GM12878 (cell line): ENCODE measurements around the gene PBRM1. TPM values are rescaled to one million over a fixed set of nuclear protein-coding genes. Genes with fewer than 3 reads are reported as not detected.

ENCODE experiments used
- CHD4 ChIP-seq: fragments of 200-600 bp; sonication (generic); IDR thresholded peaks from 2 replicates; pipeline ENCODE4 v1.6.1; 2016; ENCODE audit warnings: mild to moderate bottlenecking
- IKZF2 ChIP-seq, 2 experiments: fragments of 450-650 bp; IDR thresholded peaks; 2 replicates each; pipeline ENCODE4 v1.6.1; 2017; ENCODE audit warnings: mild to moderate bottlenecking in 2 of 2, moderate library complexity in 2 of 2
- LARP7 ChIP-seq: fragments of 450-650 bp; IDR thresholded peaks from 2 replicates; pipeline ENCODE4 v1.6.1; 2017; ENCODE audit warnings: mild to moderate bottlenecking
- MYB ChIP-seq: fragments of 150-350 bp; IDR thresholded peaks from 2 replicates; pipeline ENCODE4 v1.6.1; 2014; ENCODE audit warnings: mild to moderate bottlenecking, low read depth, low read length, borderline replicate concordance
- NR2C1 ChIP-seq: fragments of 450-650 bp; IDR thresholded peaks from 2 replicates; pipeline ENCODE4 v1.6.1; 2017; ENCODE audit warnings: antibody characterized with exemption, mild to moderate bottlenecking, moderate library complexity
- PBX3 ChIP-seq: IDR thresholded peaks from 2 replicates; pipeline ENCODE4 v1.6.1; 2011; ENCODE audit warnings: mild to moderate bottlenecking, low read depth, low read length, moderate library complexity; ENCODE audit not compliant: insufficient replicate concordance
- SREBF1 ChIP-seq: IDR thresholded peaks from 2 replicates; pipeline ENCODE4 v1.6.1; 2012; ENCODE audit warnings: mild to moderate bottlenecking, low read length
- SREBF2 ChIP-seq: IDR thresholded peaks from 2 replicates; pipeline ENCODE4 v1.6.1; 2012; ENCODE audit warnings: mild to moderate bottlenecking, low read length
- STAT1 ChIP-seq: fragments of 450-650 bp; conservative IDR thresholded peaks from 2 replicates; pipeline ENCODE4 v1.6.1; 2014; ENCODE audit warnings: antibody characterized with exemption, mild to moderate bottlenecking
- TAF1 ChIP-seq: IDR thresholded peaks from 2 replicates; pipeline ENCODE4 v1.6.1; 2011; ENCODE audit warnings: mild to moderate bottlenecking, low read depth, low read length, borderline replicate concordance
- USF1 ChIP-seq: IDR thresholded peaks from 2 replicates; pipeline ENCODE4 v1.6.1; 2011; ENCODE audit warnings: borderline replicate concordance, low read depth, mild to moderate bottlenecking, moderate library complexity, mixed read lengths, low read length; ENCODE audit not compliant: insufficient read depth; ENCODE audit errors: extremely low read length
- YY1 ChIP-seq: IDR thresholded peaks from 2 replicates; pipeline ENCODE4 v1.6.1; 2011; ENCODE audit warnings: low read depth, mild to moderate bottlenecking, low read length
- polyA plus RNA-seq, 11 experiments: library from polyadenylated mRNA; depleted of rRNA in 4 of 11; unstranded in 6 of 11; stranded (reverse) in 5 of 11; fragments of >200 nt; fragmentation: Nextera tagmentation in 4 of 11; fragmentation: Illumina TruSeq in 1 of 11; extraction: Ambion mirVana in 4 of 11; extraction: Trizol in 1 of 11; gene quantifications; 1 replicate in 1 of 11; 2 replicates in 10 of 11; pipeline versions ENCODE4 v1.2.1 to v1.2.3, GENCODE V29; 2011 to 2016; ENCODE audit warnings: inconsistent platforms in 2 of 11, missing spikeins in 2 of 11, low read depth in 1 of 11
- total RNA-seq, 4 experiments: library from RNA; depleted of rRNA in 3 of 4; stranded (reverse); fragments of >200 nt in 3 of 4; fragmentation: Illumina TruSeq in 1 of 4; extraction: Trizol in 1 of 4; gene quantifications; 2 replicates each; pipeline versions ENCODE4 v1.2.1 to v1.2.3, GENCODE V29; 2013 to 2021
- TF ChIP-seq, protein P1 (sequence below): fragments of 450-650 bp; conservative IDR thresholded peaks from 2 replicates; pipeline ENCODE4 v1.6.1; 2017; ENCODE audit warnings: mild to moderate bottlenecking, moderate library complexity
- TF ChIP-seq, protein P2 (sequence below): fragments of 450-650 bp; formaldehyde crosslinking; IDR thresholded peaks from 2 replicates; pipeline ENCODE4 v1.4.0; 2020; ENCODE audit warnings: mild to moderate bottlenecking, moderate library complexity
- TF ChIP-seq, protein P3 (sequence below): fragments of 450-650 bp; IDR thresholded peaks from 2 replicates; pipeline ENCODE4 v1.6.1; 2016; ENCODE audit warnings: mild to moderate bottlenecking
- TF ChIP-seq, protein P4 (sequence below), 3 experiments: IDR thresholded peaks in 2 of 3; conservative IDR thresholded peaks in 1 of 3; 2 replicates each; pipeline ENCODE4 v1.5.1; 2011; ENCODE audit warnings: low read depth in 3 of 3, low read length in 3 of 3, mild to moderate bottlenecking in 3 of 3, control low read depth in 2 of 3, moderate library complexity in 2 of 3, inconsistent platforms in 1 of 3, mixed read lengths in 1 of 3; ENCODE audit not compliant: control insufficient read depth in 2 of 3, insufficient read depth in 1 of 3; ENCODE audit errors: extremely low read depth in 1 of 3

PBRM1 gene
- total and polyA plus RNA-seq, 10 of the 15 experiments (the other 5 are each of a cell fraction or from before 2014, with no cell fraction given) = 8.9 to 88.9 (median 39.3) TPM

DNA sequence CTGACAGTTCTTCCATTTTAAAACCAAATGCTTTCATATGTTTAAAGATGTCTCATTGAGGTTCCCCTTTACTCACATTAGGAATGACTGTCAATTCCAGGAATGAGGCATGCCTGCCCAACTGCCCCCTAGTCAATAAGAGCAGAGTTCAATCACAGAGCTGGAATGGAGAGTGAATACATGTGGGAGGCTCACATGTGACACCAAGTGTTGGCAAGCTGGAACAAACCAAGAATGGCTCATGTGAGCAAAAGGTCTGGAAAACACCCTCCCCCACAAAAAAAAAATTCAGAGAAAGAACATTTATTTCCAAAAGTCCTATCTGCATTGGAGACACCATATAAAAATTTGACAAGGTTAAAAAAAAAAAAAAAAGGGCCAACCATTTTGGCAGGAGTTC is 3.7 kb downstream of the PBRM1 start (continued):
- no peak for TF ChIP-seq CHD4
- TF ChIP-seq YY1 = peak; percentile 47; the same call in 1 of the 2 replicates
- no peak for TF ChIP-seq LARP7
- TF ChIP-seq, protein P1, sequence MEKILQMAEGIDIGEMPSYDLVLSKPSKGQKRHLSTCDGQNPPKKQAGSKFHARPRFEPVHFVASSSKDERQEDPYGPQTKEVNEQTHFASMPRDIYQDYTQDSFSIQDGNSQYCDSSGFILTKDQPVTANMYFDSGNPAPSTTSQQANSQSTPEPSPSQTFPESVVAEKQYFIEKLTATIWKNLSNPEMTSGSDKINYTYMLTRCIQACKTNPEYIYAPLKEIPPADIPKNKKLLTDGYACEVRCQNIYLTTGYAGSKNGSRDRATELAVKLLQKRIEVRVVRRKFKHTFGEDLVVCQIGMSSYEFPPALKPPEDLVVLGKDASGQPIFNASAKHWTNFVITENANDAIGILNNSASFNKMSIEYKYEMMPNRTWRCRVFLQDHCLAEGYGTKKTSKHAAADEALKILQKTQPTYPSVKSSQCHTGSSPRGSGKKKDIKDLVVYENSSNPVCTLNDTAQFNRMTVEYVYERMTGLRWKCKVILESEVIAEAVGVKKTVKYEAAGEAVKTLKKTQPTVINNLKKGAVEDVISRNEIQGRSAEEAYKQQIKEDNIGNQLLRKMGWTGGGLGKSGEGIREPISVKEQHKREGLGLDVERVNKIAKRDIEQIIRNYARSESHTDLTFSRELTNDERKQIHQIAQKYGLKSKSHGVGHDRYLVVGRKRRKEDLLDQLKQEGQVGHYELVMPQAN = no peak
- no peak for TF ChIP-seq TAF1
- no peak for TF ChIP-seq STAT1
- TF ChIP-seq NR2C1 = no peak
- TF ChIP-seq SREBF2 = no peak
- TF ChIP-seq, protein P2, sequence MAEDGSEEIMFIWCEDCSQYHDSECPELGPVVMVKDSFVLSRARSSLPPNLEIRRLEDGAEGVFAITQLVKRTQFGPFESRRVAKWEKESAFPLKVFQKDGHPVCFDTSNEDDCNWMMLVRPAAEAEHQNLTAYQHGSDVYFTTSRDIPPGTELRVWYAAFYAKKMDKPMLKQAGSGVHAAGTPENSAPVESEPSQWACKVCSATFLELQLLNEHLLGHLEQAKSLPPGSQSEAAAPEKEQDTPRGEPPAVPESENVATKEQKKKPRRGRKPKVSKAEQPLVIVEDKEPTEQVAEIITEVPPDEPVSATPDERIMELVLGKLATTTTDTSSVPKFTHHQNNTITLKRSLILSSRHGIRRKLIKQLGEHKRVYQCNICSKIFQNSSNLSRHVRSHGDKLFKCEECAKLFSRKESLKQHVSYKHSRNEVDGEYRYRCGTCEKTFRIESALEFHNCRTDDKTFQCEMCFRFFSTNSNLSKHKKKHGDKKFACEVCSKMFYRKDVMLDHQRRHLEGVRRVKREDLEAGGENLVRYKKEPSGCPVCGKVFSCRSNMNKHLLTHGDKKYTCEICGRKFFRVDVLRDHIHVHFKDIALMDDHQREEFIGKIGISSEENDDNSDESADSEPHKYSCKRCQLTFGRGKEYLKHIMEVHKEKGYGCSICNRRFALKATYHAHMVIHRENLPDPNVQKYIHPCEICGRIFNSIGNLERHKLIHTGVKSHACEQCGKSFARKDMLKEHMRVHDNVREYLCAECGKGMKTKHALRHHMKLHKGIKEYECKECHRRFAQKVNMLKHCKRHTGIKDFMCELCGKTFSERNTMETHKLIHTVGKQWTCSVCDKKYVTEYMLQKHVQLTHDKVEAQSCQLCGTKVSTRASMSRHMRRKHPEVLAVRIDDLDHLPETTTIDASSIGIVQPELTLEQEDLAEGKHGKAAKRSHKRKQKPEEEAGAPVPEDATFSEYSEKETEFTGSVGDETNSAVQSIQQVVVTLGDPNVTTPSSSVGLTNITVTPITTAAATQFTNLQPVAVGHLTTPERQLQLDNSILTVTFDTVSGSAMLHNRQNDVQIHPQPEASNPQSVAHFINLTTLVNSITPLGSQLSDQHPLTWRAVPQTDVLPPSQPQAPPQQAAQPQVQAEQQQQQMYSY (CRISPR knock-in tag) = no peak
- TF ChIP-seq SREBF1 = no peak
- TF ChIP-seq, protein P3, sequence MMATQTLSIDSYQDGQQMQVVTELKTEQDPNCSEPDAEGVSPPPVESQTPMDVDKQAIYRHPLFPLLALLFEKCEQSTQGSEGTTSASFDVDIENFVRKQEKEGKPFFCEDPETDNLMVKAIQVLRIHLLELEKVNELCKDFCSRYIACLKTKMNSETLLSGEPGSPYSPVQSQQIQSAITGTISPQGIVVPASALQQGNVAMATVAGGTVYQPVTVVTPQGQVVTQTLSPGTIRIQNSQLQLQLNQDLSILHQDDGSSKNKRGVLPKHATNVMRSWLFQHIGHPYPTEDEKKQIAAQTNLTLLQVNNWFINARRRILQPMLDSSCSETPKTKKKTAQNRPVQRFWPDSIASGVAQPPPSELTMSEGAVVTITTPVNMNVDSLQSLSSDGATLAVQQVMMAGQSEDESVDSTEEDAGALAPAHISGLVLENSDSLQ = no peak
- no peak for TF ChIP-seq MYB
- TF ChIP-seq USF1 = no peak
- TF ChIP-seq PBX3 = no peak
- TF ChIP-seq, protein P4, sequence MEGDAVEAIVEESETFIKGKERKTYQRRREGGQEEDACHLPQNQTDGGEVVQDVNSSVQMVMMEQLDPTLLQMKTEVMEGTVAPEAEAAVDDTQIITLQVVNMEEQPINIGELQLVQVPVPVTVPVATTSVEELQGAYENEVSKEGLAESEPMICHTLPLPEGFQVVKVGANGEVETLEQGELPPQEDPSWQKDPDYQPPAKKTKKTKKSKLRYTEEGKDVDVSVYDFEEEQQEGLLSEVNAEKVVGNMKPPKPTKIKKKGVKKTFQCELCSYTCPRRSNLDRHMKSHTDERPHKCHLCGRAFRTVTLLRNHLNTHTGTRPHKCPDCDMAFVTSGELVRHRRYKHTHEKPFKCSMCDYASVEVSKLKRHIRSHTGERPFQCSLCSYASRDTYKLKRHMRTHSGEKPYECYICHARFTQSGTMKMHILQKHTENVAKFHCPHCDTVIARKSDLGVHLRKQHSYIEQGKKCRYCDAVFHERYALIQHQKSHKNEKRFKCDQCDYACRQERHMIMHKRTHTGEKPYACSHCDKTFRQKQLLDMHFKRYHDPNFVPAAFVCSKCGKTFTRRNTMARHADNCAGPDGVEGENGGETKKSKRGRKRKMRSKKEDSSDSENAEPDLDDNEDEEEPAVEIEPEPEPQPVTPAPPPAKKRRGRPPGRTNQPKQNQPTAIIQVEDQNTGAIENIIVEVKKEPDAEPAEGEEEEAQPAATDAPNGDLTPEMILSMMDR (IDR thresholded peaks at IDR 0.05 in 2 of 3, conservative IDR thresholded peaks at IDR 0.05 in 1 of 3; ENCODE audit: control insufficient read depth in 2 of 3, extremely low read depth in 1 of 3, insufficient read depth in 1 of 3, low read depth in 3 of 3, low read length in 3 of 3) = peak; percentile 16 to 61 (median 17); a peak in 3 of 6 replicates
- peak; percentile 63 to 68; a peak in 3 of 4 replicates for TF ChIP-seq IKZF2 (IDR thresholded peaks at IDR 0.05)
